Measurements from ENCODE around the gene TNRC18. TPM values are rescaled to one million over a fixed set of nuclear protein-coding genes. Genes with fewer than 3 reads are reported as not detected.
"Not testable (repeated sequence)": the region's sequence is repeated elsewhere in the genome, so short reads cannot be mapped to it uniquely, and the experiment has no call there.

TNRC18 gene
- total RNA-seq, 1 donor from 2014 or later = 104 TPM

- DNase-seq = no peak
- no peak overlapping the region for H3K27ac ChIP-seq
- TF ChIP-seq, protein P1, sequence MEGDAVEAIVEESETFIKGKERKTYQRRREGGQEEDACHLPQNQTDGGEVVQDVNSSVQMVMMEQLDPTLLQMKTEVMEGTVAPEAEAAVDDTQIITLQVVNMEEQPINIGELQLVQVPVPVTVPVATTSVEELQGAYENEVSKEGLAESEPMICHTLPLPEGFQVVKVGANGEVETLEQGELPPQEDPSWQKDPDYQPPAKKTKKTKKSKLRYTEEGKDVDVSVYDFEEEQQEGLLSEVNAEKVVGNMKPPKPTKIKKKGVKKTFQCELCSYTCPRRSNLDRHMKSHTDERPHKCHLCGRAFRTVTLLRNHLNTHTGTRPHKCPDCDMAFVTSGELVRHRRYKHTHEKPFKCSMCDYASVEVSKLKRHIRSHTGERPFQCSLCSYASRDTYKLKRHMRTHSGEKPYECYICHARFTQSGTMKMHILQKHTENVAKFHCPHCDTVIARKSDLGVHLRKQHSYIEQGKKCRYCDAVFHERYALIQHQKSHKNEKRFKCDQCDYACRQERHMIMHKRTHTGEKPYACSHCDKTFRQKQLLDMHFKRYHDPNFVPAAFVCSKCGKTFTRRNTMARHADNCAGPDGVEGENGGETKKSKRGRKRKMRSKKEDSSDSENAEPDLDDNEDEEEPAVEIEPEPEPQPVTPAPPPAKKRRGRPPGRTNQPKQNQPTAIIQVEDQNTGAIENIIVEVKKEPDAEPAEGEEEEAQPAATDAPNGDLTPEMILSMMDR (IDR thresholded peaks at IDR 0.05) = no peak
- peaks cover 92% of the 10 kb centered on the region for H3K36me3 ChIP-seq
- no peaks in the 10 kb centered on the region for H3K27me3 ChIP-seq (ENCODE audit: low read depth)
- intact Hi-C loops (cut with DNase I) = no loop called here
- H3K4me3 ChIP-seq = no peak overlapping the region
- H3K4me1 ChIP-seq = no peaks in the 10 kb centered on the region
- peak in 1 of 2 donors; percentile 28 for ATAC-seq
- peaks cover 5% of the 10 kb centered on the region for H3K9me3 ChIP-seq
Measured at GRCh38 chr7:5322621-5323410, 100.8 kb downstream of the TNRC18 start.

DNA sequence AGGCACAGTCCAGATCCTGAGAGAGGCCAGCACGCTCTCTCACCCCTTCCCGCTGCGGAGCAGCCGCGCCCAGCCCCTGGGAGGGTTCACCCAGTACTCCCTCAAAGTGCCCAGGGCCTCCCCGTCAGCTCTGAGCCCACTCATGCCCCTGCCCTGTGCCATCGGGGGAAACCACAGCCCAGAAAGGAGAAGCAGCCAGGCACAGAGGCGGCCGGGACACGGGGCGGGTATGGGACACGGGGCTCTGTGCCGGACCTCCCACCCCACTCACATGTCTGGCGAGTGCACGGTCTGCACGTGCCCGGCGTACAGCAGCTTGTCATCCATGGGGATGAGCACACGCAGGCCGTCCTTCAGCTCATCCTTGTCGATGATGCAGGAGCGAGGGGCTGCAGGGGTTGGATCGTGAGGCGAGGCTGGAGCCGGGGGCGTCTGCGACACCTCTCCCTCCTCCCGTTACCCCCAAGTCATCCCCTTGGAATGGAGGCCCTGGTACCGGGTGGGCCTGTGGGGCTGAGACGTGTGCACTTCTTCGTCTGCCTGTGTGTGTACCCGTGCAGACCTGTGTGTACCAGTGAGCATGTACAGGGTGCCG lies 102.7 kb downstream of the TNRC18 start:
- Histone ChIP-seq H3K27me3 (ENCODE audit: low read depth) (no peaks in the 10 kb centered on the region), H3K36me3 (peaks cover 93% of the 10 kb centered on the region), H3K27ac (no peak overlapping the region), H3K4me1 (no peaks in the 10 kb centered on the region), H3K4me3 (no peak overlapping the region), H3K9me3 (peaks cover 5% of the 10 kb centered on the region)
- intact Hi-C loops (cut with DNase I) = no loop called here
- ATAC-seq (peak in 1 of 2 donors; percentile 16), DNase-seq (no peak)
- TF ChIP-seq, protein P1 (IDR thresholded peaks at IDR 0.05) = no peak

- Histone ChIP-seq H3K9me3 (peaks cover 5% of the 10 kb centered on the region), H3K4me1 (no peaks in the 10 kb centered on the region), H3K27me3 (ENCODE audit: low read depth) (no peaks in the 10 kb centered on the region), H3K36me3 (peaks cover 93% of the 10 kb centered on the region), H3K4me3 (no peak overlapping the region), H3K27ac (no peak overlapping the region)
- TF ChIP-seq, protein P1 (IDR thresholded peaks at IDR 0.05) = no peak
- DNase-seq (no peak), ATAC-seq (peak in 1 of 2 donors; percentile 23)
- intact Hi-C loops (cut with DNase I) = no loop called here
Measured at GRCh38 chr7:5320391-5320790, 103.2 kb downstream of the TNRC18 start.

- H3K9me3 ChIP-seq; H3K27me3 ChIP-seq (ENCODE audit: low read depth); ATAC-seq; H3K27ac ChIP-seq; intact Hi-C loops (cut with DNase I); DNase-seq; H3K4me1 ChIP-seq; H3K4me3 ChIP-seq: not testable (repeated sequence)
- peaks cover 93% of the 10 kb centered on the region for H3K36me3 ChIP-seq
Measured at GRCh38 chr7:5318613-5319012, 105.0 kb downstream of the TNRC18 start.

DNA sequence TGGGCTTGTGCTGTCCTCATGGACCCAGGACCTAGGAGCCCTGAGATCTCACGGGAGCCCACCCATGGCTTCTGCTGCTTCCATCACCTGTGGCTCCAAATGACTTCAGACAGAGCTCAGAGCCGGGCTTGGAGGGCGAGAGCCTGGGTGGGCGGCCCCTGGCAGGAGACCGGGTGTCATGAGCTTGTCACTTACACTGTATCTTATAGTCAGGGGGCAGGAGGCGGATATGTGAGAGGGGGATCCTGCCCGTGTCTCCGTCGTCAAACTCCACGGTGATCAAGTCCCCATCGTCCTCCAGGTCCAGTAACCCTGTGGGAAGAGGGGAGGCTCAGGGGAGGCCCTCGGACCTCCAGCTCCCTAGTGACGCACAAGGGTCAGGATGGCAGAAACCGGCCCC lies 107.9 kb downstream of the TNRC18 start:
- TF ChIP-seq, protein P1 (IDR thresholded peaks at IDR 0.05) = no peak
- Histone ChIP-seq H3K9me3 (peaks cover 5% of the 10 kb centered on the region), H3K36me3 (peaks cover 90% of the 10 kb centered on the region), H3K4me1 (no peaks in the 10 kb centered on the region), H3K27me3 (ENCODE audit: low read depth) (no peaks in the 10 kb centered on the region), H3K27ac (no peak overlapping the region), H3K4me3 (no peak overlapping the region)
- intact Hi-C loops (cut with DNase I) = no loop called here
- ATAC-seq (no peak), DNase-seq (no peak)

- H3K27me3 ChIP-seq (ENCODE audit: low read depth) = no peaks in the 10 kb centered on the region
- H3K36me3 ChIP-seq = peaks cover 90% of the 10 kb centered on the region
- H3K27ac ChIP-seq = no peak overlapping the region
- intact Hi-C loops (cut with DNase I) = no loop called here
- no peak overlapping the region for H3K4me3 ChIP-seq
- H3K9me3 ChIP-seq = peaks cover 5% of the 10 kb centered on the region
- H3K4me1 ChIP-seq = no peaks in the 10 kb centered on the region
- DNase-seq = no peak
- TF ChIP-seq, protein P1 (IDR thresholded peaks at IDR 0.05) = no peak
- ATAC-seq = no peak
Measured at GRCh38 chr7:5314864-5315263, 108.8 kb downstream of the TNRC18 start.

DNA sequence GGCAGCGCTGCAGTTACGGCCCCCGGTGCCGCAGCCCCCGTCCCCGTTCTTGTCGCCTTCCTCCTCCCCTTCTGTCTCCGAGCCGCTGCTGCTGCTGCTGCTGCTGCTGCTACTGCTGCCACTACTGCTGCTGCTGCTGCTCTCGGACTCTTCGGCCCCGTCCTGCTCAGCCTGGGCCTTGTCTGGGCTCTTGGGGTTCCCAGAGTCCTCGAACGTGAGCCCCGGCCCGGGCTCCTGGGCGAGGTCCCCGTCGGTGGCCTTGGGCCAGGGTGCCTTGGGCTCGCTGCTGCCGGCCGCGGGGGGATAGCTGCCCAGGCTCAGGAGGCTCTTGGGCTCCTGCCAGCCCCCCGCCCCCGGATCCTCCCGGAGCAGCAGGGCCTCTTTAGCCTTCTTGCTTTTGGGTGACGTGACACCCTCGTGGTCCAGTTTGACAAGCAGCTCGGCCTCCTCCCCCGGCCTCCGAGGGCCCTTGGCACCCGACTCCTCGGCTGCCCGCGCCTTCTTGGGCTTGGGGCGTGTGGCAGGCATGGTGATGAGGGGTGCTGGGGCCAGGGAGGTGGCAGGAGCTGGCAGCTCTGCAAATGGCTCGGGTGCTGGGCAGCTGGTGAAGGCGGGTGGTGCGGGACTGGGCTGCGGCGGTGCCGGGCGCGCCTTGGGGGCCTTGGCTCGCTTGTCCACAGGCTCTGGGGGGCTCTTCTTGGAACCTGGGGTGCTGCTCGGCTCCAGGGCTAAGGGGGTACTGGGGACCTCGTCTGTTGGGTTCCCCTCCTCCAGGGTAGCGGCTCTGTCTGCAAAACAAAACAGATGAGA lies 110.4 kb downstream of the TNRC18 start:
- H3K9me3 ChIP-seq; intact Hi-C loops (cut with DNase I); DNase-seq; H3K4me3 ChIP-seq; H3K27ac ChIP-seq; H3K4me1 ChIP-seq; ATAC-seq; H3K27me3 ChIP-seq (ENCODE audit: low read depth): not testable (repeated sequence)
- H3K36me3 ChIP-seq = peaks cover 87% of the 10 kb centered on the region
